ENCODE measurements around the gene HAUS1. TPM values are rescaled to one million over a fixed set of nuclear protein-coding genes. Genes with fewer than 3 reads are reported as not detected.

Gene HAUS1
- total RNA-seq, 1 experiment from 2014 or later, result 29.5 TPM

DNA sequence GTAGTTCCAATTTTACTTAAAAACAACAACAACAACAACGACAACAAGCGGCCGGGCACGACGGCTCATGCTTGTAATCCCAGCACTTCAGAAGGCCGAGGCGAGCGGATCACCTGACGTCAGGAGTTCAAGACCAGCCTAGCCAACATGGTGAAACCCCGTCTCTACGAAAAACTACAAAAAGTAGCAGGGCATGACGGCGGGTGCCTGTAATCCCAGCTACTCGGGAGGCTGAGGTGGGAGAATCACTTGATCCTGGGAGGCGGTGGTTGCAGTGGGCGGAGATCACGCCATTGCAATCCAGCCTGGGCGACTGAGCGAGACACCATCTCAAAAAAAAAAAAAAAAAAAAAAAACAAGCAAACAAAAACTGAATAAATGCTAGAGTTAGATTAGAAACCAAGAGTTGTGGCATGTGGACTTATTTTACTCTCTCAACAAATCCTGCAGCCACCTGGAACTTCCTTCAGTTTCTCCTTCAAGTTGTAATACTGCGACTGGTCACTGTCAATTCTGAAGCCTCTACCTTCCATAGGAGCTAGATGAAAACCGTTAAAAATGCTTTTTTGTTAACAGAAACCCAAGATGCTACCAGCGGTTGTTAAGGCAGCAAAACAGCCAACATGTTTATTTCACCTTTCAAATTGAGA is 7.4 kb upstream of the HAUS1 start:
- H3K27me3 ChIP-seq (replicated peaks; ENCODE audit: control insufficient read depth, insufficient read depth, low read length), result no peaks in the 10 kb centered on the region
- H3K4me3 ChIP-seq (ENCODE audit: low read depth, low read length), result peak overlapping the region; percentile 58
- Mint-ChIP-seq H3K27me3 (ENCODE audit: insufficient read depth, unreplicated experiment) (no peaks in the 10 kb centered on the region), H3K9me3 (ENCODE audit: unreplicated experiment) (no peaks in the 10 kb centered on the region), H3K36me3 (ENCODE audit: insufficient read depth, unreplicated experiment) (peaks cover 25% of the 10 kb centered on the region), H3K4me3 (ENCODE audit: unreplicated experiment) (peak overlapping the region; percentile 72), H3K4me1 (ENCODE audit: low read depth, unreplicated experiment) (no peaks in the 10 kb centered on the region), H3K27ac (ENCODE audit: unreplicated experiment) (no peak overlapping the region)
- DNase-seq, result no peak
- ChIA-PET POLR2A (no interaction called here), CTCF (no interaction called here)
- H3K9me3 ChIP-seq, result no peaks in the 10 kb centered on the region
- no peaks in the 10 kb centered on the region; the same call in 1 of the 2 replicates for H3K4me1 ChIP-seq
- TSS peak; percentile 58 for BruUV-seq (replicated peaks)
- intact Hi-C loops (cut with micrococcal nuclease; ENCODE audit: unreplicated experiment), result no loop called here
- TF ChIP-seq, protein P1, sequence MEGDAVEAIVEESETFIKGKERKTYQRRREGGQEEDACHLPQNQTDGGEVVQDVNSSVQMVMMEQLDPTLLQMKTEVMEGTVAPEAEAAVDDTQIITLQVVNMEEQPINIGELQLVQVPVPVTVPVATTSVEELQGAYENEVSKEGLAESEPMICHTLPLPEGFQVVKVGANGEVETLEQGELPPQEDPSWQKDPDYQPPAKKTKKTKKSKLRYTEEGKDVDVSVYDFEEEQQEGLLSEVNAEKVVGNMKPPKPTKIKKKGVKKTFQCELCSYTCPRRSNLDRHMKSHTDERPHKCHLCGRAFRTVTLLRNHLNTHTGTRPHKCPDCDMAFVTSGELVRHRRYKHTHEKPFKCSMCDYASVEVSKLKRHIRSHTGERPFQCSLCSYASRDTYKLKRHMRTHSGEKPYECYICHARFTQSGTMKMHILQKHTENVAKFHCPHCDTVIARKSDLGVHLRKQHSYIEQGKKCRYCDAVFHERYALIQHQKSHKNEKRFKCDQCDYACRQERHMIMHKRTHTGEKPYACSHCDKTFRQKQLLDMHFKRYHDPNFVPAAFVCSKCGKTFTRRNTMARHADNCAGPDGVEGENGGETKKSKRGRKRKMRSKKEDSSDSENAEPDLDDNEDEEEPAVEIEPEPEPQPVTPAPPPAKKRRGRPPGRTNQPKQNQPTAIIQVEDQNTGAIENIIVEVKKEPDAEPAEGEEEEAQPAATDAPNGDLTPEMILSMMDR (IDR thresholded peaks at IDR 0.05; ENCODE audit: insufficient read depth in 1 of 2, low read depth in 1 of 2, low read length in 1 of 2, severe bottlenecking in 1 of 2, unreplicated experiment in 1 of 2), result no peak
- H3K36me3 ChIP-seq (ENCODE audit: control insufficient read depth, insufficient read depth, low read length), result no peaks in the 10 kb centered on the region

DNA sequence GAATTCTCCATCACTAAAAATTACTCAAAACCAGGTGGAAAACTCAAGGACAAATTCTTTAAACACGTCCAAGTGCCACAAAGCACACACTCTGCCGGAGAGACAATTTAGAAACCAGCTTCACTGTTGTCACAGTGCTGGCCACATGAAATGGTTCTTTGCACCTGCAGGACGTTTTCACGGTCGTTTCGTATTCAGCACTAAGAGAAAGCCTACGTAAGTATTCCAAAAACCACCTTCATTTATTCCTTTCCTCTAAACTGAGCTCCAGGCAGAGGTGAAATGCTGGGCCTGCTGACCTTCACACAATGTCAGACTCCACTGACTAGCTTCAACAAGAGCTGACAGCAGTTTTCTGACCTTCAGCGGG is 6.8 kb upstream of the HAUS1 start:
- Mint-ChIP-seq H3K9me3 (ENCODE audit: unreplicated experiment) (no peaks in the 10 kb centered on the region), H3K27ac (ENCODE audit: unreplicated experiment) (peak overlapping the region; percentile 56), H3K36me3 (ENCODE audit: insufficient read depth, unreplicated experiment) (peaks cover 19% of the 10 kb centered on the region), H3K4me3 (ENCODE audit: unreplicated experiment) (peak overlapping the region; percentile 72), H3K4me1 (ENCODE audit: low read depth, unreplicated experiment) (no peaks in the 10 kb centered on the region), H3K27me3 (ENCODE audit: insufficient read depth, unreplicated experiment) (no peaks in the 10 kb centered on the region)
- ChIA-PET CTCF (interaction anchor here (1.4 kb wide), 1 partner anchor 24 kb away, joined by 3 read pairs; no protein-coding TSS in a partner anchor), POLR2A (no interaction called here)
- DNase-seq, result no peak
- intact Hi-C loops (cut with micrococcal nuclease; ENCODE audit: unreplicated experiment), result no loop called here
- Histone ChIP-seq H3K4me1 (no peaks in the 10 kb centered on the region; the same call in 1 of the 2 replicates), H3K9me3 (no peaks in the 10 kb centered on the region), H3K4me3 (ENCODE audit: low read depth, low read length) (peak overlapping the region; percentile 58), H3K27me3 (replicated peaks; ENCODE audit: control insufficient read depth, insufficient read depth, low read length) (no peaks in the 10 kb centered on the region), H3K36me3 (ENCODE audit: control insufficient read depth, insufficient read depth, low read length) (no peaks in the 10 kb centered on the region)
- TF ChIP-seq, protein P1 (IDR thresholded peaks at IDR 0.05; ENCODE audit: insufficient read depth in 1 of 2, low read depth in 1 of 2, low read length in 1 of 2, severe bottlenecking in 1 of 2, unreplicated experiment in 1 of 2), result no peak
- no TSS peak for BruUV-seq (replicated peaks)

DNA sequence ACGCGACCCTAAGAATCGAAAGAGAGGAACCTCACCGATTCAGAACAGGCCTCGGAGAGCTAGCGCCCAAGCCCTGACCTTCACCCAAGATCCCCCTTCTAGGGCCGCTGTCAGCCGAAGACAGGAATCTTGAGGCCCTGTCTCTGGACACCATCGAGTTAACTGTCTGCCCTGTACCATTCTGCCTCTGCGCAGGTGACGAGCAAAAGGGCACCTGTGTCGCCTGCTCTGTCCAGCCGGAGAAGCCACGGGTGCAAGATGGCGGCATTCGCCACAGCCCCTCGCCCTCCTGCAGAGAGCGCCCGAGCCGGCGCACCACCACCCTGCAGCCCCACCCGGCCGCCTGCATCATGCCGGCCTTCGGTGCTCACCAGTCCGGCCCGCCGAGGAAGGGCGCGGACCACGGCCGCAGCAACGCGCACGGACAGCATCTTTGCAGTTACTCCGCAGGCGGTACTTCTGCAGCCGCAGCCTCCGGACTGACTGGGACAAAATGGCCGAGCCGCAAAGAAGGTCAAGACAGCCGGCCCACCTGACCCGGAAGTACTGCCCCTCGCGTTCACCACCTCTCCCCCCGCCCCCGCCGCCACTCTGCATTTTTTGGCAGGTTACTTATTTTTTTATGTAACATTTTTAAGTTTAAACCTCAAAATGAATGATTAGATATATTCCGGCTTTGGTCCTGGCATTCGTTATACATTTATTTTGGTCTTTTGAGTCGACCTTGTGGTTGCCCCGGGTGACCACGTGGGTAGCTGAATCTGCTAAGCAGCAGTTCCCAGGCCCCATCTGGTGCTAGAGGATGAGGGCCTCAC is 6.2 kb upstream of the HAUS1 start, which contains the start of gene ATP5F1A:
ATP5F1A (minus strand) TSS at position 496 of the 815 bp plus-strand sequence; CDS start at position 431, 65 bp downstream.
- Mint-ChIP-seq H3K9me3 (ENCODE audit: unreplicated experiment) (no peaks in the 10 kb centered on the region), H3K27ac (ENCODE audit: unreplicated experiment) (peak within 1 kb of the TSS; percentile 56), H3K36me3 (ENCODE audit: insufficient read depth, unreplicated experiment) (peaks cover 16% of the 10 kb centered on the region), H3K27me3 (ENCODE audit: insufficient read depth, unreplicated experiment) (no peaks in the 10 kb centered on the region), H3K4me1 (ENCODE audit: low read depth, unreplicated experiment) (no peaks in the 10 kb centered on the region), H3K4me3 (ENCODE audit: unreplicated experiment) (peak within 1 kb of the TSS; percentile 72)
- H3K27me3 ChIP-seq (replicated peaks; ENCODE audit: control insufficient read depth, insufficient read depth, low read length), result no peaks in the 10 kb centered on the region
- no peaks in the 10 kb centered on the region; the same call in 1 of the 2 replicates for H3K4me1 ChIP-seq
- no peaks in the 10 kb centered on the region for H3K36me3 ChIP-seq (ENCODE audit: control insufficient read depth, insufficient read depth, low read length)
- H3K9me3 ChIP-seq, result no peaks in the 10 kb centered on the region
- peak within 1 kb of the TSS; percentile 58 for H3K4me3 ChIP-seq (ENCODE audit: low read depth, low read length)
- TF ChIP-seq, protein P1 (IDR thresholded peaks at IDR 0.05; ENCODE audit: insufficient read depth in 1 of 2, low read depth in 1 of 2, low read length in 1 of 2, severe bottlenecking in 1 of 2, unreplicated experiment in 1 of 2), result no peak
- BruUV-seq (replicated peaks), result no TSS peak
- CTCF ChIA-PET, result interaction anchor here (1.4 kb wide), 1 partner anchor 24 kb away, joined by 3 read pairs; no protein-coding TSS in a partner anchor
- DNase-seq, result peak; percentile 77 to 79
- POLR2A ChIA-PET, result no interaction called here
- intact Hi-C loops (cut with micrococcal nuclease; ENCODE audit: unreplicated experiment), result no loop called here
